ENCODE results near the gene MAFG. TPM values are rescaled to one million over a fixed set of nuclear protein-coding genes. Genes with fewer than 3 reads are reported as not detected.

MAFG gene
- total and polyA plus RNA-seq, 5 donors from 2014 or later, result 2.2 to 14.3 (median 2.7) TPM

DNA sequence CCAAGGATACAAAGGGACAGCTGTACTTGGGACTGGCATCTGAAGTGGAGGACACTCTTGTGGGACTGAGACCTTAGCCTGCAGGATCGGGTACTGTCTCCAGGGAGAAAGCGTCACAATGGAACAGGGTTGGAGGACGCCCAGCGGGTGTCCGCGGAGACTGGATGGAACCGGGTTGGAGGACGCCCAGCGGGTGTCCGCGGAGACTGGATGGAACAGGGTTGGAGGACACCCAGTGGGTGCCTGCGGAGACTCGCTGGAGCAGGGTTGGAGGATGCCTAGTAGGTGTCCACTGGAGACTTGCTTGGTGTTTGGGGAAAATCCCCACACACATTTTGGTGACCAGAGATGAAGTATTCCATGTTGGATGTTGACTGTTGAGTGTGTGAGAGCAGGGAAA is 19.7 kb upstream of the MAFG start, which contains the start of gene MYADML2:
MYADML2 (minus strand) TSS at position 45 of the 400 bp plus-strand sequence. CDS start 5,492 bp downstream, outside the sequence.
- no peaks in the 10 kb centered on the region for H3K36me3 Mint-ChIP-seq
- peaks cover 0 to 9% (median 0%) of the 10 kb centered on the region in 4 donors for H3K4me1 Mint-ChIP-seq
- Histone ChIP-seq H3K9me3 (ENCODE audit: control insufficient read depth in 2 of 2, low read length in 2 of 2) (no peaks in the 10 kb centered on the region), H3K27ac (ENCODE audit: insufficient read depth, low read length, poor library complexity, severe bottlenecking) (no peak within 1 kb of the TSS), H3K4me1 (ENCODE audit: control insufficient read depth, insufficient read depth, low read length, poor library complexity, severe bottlenecking) (no peaks in the 10 kb centered on the region), H3K27me3 (ENCODE audit: control insufficient read depth, insufficient read depth, low read length) (no peaks in the 10 kb centered on the region), H3K4me3 (ENCODE audit: low read depth, low read length) (no peak within 1 kb of the TSS), H3K36me3 (ENCODE audit: control insufficient read depth, insufficient read depth, low read length) (no peaks in the 10 kb centered on the region)
- H3K27me3 Mint-ChIP-seq, result peaks cover 11% of the 10 kb centered on the region
- no peaks in the 10 kb centered on the region for H3K9me3 Mint-ChIP-seq
- ATAC-seq (ENCODE audit: low read depth in 2 of 2), result no peak
- H3K4me3 Mint-ChIP-seq, result no peak within 1 kb of the TSS
- DNase-seq, result no peak
- no peak within 1 kb of the TSS for H3K27ac Mint-ChIP-seq

DNA sequence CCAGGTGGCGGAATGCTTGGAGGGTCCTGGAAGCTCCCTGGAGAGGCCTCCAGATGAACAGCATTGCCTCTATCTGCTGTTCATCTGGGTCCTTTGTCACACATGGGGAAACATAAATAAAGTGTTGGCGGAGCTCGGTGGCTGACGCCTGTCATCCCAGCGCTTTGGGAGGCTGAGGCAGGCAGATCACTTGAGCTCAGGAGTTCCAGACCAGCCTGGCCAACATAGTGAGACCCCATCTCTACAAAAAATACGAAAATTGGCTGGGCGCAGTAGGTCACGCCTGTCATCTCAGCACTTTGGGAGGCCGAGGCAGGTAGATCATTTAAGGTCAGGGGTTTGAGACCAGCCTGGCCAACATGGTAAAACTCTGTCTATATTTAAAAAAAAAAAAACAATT is 17.3 kb upstream of the MAFG start:
- ATAC-seq (ENCODE audit: low read depth in 2 of 2) (no peak), DNase-seq (no peak)
- H3K4me1 Mint-ChIP-seq, result no peaks in the 10 kb centered on the region
- H3K27me3 Mint-ChIP-seq, result peaks cover 7% of the 10 kb centered on the region
- H3K27ac Mint-ChIP-seq, result peak overlapping the region in 1 of 3 donors; percentile 43
- Histone ChIP-seq H3K27me3 (ENCODE audit: control insufficient read depth, insufficient read depth, low read length) (no peaks in the 10 kb centered on the region), H3K4me3 (ENCODE audit: low read depth, low read length) (no peak overlapping the region), H3K9me3 (ENCODE audit: control insufficient read depth in 2 of 2, low read length in 2 of 2) (no peaks in the 10 kb centered on the region), H3K4me1 (ENCODE audit: control insufficient read depth, insufficient read depth, low read length, poor library complexity, severe bottlenecking) (no peaks in the 10 kb centered on the region), H3K27ac (ENCODE audit: insufficient read depth, low read length, poor library complexity, severe bottlenecking) (no peak overlapping the region), H3K36me3 (ENCODE audit: control insufficient read depth, insufficient read depth, low read length) (no peaks in the 10 kb centered on the region)
- peaks cover 0 to 1% (median 0%) of the 10 kb centered on the region in 7 donors for H3K9me3 Mint-ChIP-seq
- H3K36me3 Mint-ChIP-seq, result no peaks in the 10 kb centered on the region
- H3K4me3 Mint-ChIP-seq, result no peak overlapping the region

DNA sequence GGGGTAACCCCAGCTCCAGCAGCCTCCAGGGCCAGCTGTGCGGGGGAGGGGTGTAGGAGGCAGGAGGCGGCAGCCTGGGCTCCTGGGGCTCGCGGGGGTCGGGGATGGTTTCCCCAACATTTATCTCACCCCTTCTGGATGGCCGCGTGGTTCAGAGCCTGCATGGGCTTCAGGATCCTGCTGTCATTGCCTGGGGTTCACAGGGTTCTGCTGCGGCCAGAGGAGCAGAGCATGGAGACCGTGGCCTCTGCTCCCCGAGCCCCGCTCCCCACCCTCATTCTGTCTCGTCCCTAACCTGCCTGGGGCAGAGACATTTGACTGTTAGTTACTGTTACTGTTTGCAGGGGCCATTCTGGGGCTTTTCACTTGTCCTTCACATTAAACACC is 14.6 kb upstream of the MAFG start:
- no peak overlapping the region for H3K27ac ChIP-seq (ENCODE audit: insufficient read depth, low read length, poor library complexity, severe bottlenecking)
- ATAC-seq (ENCODE audit: low read depth in 2 of 2), result no peak
- H3K27me3 ChIP-seq (ENCODE audit: control insufficient read depth, insufficient read depth, low read length), result no peaks in the 10 kb centered on the region
- Mint-ChIP-seq H3K27me3 (peaks cover 7% of the 10 kb centered on the region), H3K27ac (no peak overlapping the region), H3K4me1 (peaks cover 0 to 10% (median 0%) of the 10 kb centered on the region in 4 donors), H3K4me3 (no peak overlapping the region), H3K36me3 (no peaks in the 10 kb centered on the region), H3K9me3 (peaks cover 0 to 1% (median 0%) of the 10 kb centered on the region in 7 donors)
- H3K4me1 ChIP-seq (ENCODE audit: control insufficient read depth, insufficient read depth, low read length, poor library complexity, severe bottlenecking), result peaks cover 5% of the 10 kb centered on the region
- H3K9me3 ChIP-seq (ENCODE audit: control insufficient read depth in 2 of 2, low read length in 2 of 2), result no peaks in the 10 kb centered on the region
- DNase-seq, result no peak
- no peaks in the 10 kb centered on the region for H3K36me3 ChIP-seq (ENCODE audit: control insufficient read depth, insufficient read depth, low read length)
- H3K4me3 ChIP-seq (ENCODE audit: low read depth, low read length), result no peak overlapping the region

DNA sequence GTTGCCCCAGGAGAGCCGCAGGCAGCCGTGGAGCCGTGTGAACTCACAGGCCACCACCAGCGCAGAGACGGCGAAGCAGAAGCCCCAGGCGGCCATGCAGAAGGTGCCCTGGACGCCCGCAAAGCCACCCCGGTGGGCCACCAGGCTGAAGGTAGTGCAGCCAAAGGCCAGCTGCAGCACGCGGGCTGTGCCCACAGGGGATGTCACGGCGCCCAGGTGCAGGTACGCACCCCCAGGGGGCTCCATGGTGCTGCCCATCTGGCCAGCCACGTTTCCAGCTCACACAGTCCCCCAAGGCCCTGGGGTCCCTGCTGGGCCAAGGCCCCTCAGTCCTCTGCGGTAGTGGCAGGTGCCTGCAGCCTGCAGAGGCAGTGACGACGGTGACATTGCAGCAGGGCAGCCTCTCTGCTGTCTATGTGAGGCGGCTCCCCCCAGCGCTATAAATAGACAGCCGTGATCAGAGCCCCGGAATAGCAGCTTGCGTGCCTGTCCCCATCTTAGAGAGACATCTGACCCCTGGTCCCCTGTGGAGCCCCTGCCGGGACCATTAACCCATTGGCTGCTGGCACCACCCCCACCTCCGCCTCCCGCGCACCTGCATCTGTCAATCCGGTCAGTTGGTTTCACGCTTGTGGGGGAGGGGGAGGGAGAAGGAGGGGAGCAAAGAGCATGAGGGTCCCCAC is 14.1 kb upstream of the MAFG start:
- ATAC-seq (ENCODE audit: low read depth in 2 of 2), result no peak
- Mint-ChIP-seq H3K36me3 (no peaks in the 10 kb centered on the region), H3K27ac (no peak overlapping the region), H3K27me3 (peaks cover 7% of the 10 kb centered on the region), H3K4me3 (no peak overlapping the region), H3K4me1 (peaks cover 0 to 11% (median 0%) of the 10 kb centered on the region in 4 donors), H3K9me3 (peaks cover 0 to 1% (median 0%) of the 10 kb centered on the region in 7 donors)
- H3K27me3 ChIP-seq (ENCODE audit: control insufficient read depth, insufficient read depth, low read length), result no peaks in the 10 kb centered on the region
- no peaks in the 10 kb centered on the region for H3K36me3 ChIP-seq (ENCODE audit: control insufficient read depth, insufficient read depth, low read length)
- H3K4me1 ChIP-seq (ENCODE audit: control insufficient read depth, insufficient read depth, low read length, poor library complexity, severe bottlenecking), result peaks cover 10% of the 10 kb centered on the region
- H3K9me3 ChIP-seq (ENCODE audit: control insufficient read depth in 2 of 2, low read length in 2 of 2), result no peaks in the 10 kb centered on the region
- no peak for DNase-seq
- no peak overlapping the region for H3K27ac ChIP-seq (ENCODE audit: insufficient read depth, low read length, poor library complexity, severe bottlenecking)
- no peak overlapping the region for H3K4me3 ChIP-seq (ENCODE audit: low read depth, low read length)

DNA sequence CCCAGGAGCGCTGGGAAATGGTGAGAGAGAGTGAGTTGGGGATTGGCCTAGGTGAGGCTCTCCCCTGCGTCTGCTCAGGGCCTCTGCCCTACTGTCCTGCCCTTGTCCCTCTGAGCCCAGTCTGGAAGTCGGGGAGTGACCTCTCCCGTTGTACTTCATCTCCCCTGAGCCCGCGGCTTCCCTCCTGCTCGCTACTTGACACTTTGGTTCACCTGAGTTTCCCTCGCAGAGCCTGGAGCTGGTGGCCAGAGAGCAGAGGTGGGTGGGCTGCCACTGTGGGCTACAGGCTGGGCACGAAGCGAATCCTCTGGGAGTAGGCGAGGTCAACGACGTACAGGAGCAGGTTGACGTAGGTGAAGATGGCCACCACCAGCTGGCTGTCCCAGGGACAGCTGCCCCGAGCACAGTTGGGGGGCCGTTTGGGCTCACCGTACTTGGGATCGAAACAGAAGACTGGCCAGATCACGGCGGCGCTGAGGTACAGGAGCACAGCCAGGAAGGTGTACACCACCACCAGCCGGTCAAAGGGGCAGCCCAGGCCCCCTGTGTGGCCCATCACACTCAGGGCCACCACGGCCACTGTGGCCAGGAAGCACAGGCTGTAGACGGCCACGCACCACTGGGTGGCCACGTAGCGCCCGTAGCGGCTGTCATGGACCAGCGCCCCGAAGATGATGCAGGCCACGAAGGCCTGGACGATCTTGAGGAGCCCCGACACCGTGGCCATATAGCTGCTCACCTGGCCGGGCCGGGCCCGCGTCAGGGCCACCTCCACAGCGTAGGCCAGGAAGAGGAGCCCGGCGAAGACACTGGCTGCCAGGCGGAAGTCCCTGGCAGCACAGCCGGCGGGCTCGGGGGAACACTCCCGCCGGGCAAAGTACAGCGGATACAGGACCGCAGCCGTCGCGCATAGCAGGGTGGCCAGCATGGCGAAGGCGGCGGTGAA is 13.3 kb upstream of the MAFG start:
- no peak for DNase-seq
- Histone ChIP-seq H3K4me1 (ENCODE audit: control insufficient read depth, insufficient read depth, low read length, poor library complexity, severe bottlenecking) (peaks cover 12% of the 10 kb centered on the region), H3K27me3 (ENCODE audit: control insufficient read depth, insufficient read depth, low read length) (no peaks in the 10 kb centered on the region), H3K4me3 (ENCODE audit: low read depth, low read length) (no peak overlapping the region), H3K9me3 (ENCODE audit: control insufficient read depth in 2 of 2, low read length in 2 of 2) (no peaks in the 10 kb centered on the region), H3K36me3 (ENCODE audit: control insufficient read depth, insufficient read depth, low read length) (no peaks in the 10 kb centered on the region), H3K27ac (ENCODE audit: insufficient read depth, low read length, poor library complexity, severe bottlenecking) (no peak overlapping the region)
- peaks cover 0 to 1% (median 0%) of the 10 kb centered on the region in 7 donors for H3K9me3 Mint-ChIP-seq
- peaks cover 7% of the 10 kb centered on the region for H3K27me3 Mint-ChIP-seq
- no peaks in the 10 kb centered on the region for H3K36me3 Mint-ChIP-seq
- H3K4me1 Mint-ChIP-seq, result peaks cover 0 to 17% (median 0%) of the 10 kb centered on the region in 4 donors
- H3K4me3 Mint-ChIP-seq, result peak overlapping the region in 1 of 4 donors; percentile 36
- no peak overlapping the region for H3K27ac Mint-ChIP-seq
- ATAC-seq (ENCODE audit: low read depth in 2 of 2), result no peak

DNA sequence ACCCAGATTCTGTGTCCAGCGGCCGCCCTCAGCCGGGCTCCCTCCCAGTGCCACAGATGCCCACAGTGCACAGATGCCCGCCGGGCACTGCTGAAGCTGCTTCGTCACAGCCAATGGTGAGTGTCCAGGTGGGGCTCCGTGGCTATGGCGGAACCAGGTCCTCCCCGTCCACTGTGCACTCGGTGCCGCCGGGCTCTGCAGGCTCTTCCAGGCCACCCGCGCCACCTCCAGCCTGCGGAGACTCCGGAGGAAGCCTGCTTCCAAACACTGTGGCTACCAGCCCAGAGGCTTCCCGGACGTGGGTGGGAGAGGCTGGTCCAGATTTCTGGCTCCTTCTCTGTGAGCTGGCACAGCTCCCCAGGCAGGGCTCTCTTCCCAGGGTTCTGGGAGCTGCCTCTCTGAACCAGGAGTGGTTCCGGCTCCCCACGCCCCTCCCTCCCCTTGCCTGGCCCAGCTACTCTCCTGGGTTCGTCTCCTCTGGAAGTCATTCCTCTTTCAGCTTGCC is 12.4 kb upstream of the MAFG start:
- Histone ChIP-seq H3K9me3 (ENCODE audit: control insufficient read depth in 2 of 2, low read length in 2 of 2) (no peaks in the 10 kb centered on the region), H3K27me3 (ENCODE audit: control insufficient read depth, insufficient read depth, low read length) (no peaks in the 10 kb centered on the region), H3K4me3 (ENCODE audit: low read depth, low read length) (no peak overlapping the region), H3K36me3 (ENCODE audit: control insufficient read depth, insufficient read depth, low read length) (no peaks in the 10 kb centered on the region), H3K27ac (ENCODE audit: insufficient read depth, low read length, poor library complexity, severe bottlenecking) (no peak overlapping the region), H3K4me1 (ENCODE audit: control insufficient read depth, insufficient read depth, low read length, poor library complexity, severe bottlenecking) (peaks cover 12% of the 10 kb centered on the region)
- no peak for ATAC-seq (ENCODE audit: low read depth in 2 of 2)
- Mint-ChIP-seq H3K36me3 (no peaks in the 10 kb centered on the region), H3K4me3 (peak overlapping the region in 1 of 4 donors; percentile 36), H3K27ac (no peak overlapping the region), H3K27me3 (peaks cover 7% of the 10 kb centered on the region), H3K9me3 (peaks cover 0 to 1% (median 0%) of the 10 kb centered on the region in 7 donors), H3K4me1 (peaks cover 0 to 20% (median 0%) of the 10 kb centered on the region in 4 donors)
- no peak for DNase-seq

DNA sequence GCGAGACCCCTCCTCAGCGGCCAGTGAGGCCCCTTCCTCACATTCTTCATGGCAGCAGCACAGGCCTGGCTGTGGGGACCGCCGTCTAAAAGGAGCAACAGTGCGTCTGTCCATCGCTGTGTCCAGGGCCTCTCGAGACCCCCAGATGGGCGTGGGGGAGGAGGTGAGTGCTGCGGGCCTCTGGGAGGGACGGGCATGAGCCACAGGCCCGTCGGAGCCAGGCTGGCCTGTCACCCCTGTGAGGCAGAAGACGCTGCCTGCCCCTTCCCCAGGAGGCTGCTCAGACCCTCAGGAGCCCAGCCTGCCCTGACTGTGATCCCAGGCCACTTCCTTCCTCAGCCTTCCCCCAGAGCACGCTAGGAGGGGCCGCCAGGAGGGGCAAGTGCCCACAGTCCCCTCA is 11.7 kb upstream of the MAFG start:
- no peak for ATAC-seq (ENCODE audit: low read depth in 2 of 2)

More for the DNA sequence above, 11.7 kb upstream of the MAFG start:
- H3K4me1 Mint-ChIP-seq, result peaks cover 0 to 20% (median 0%) of the 10 kb centered on the region in 4 donors
- H3K4me3 ChIP-seq (ENCODE audit: low read depth, low read length), result no peak overlapping the region
- no peak overlapping the region for H3K27ac ChIP-seq (ENCODE audit: insufficient read depth, low read length, poor library complexity, severe bottlenecking)
- H3K27me3 ChIP-seq (ENCODE audit: control insufficient read depth, insufficient read depth, low read length), result no peaks in the 10 kb centered on the region
- peaks cover 12% of the 10 kb centered on the region for H3K4me1 ChIP-seq (ENCODE audit: control insufficient read depth, insufficient read depth, low read length, poor library complexity, severe bottlenecking)
- H3K27ac Mint-ChIP-seq, result no peak overlapping the region
- H3K36me3 Mint-ChIP-seq, result no peaks in the 10 kb centered on the region
- peaks cover 0 to 1% (median 0%) of the 10 kb centered on the region in 7 donors for H3K9me3 Mint-ChIP-seq
- H3K27me3 Mint-ChIP-seq, result peaks cover 7% of the 10 kb centered on the region
- no peaks in the 10 kb centered on the region for H3K36me3 ChIP-seq (ENCODE audit: control insufficient read depth, insufficient read depth, low read length)
- no peak for DNase-seq
- H3K4me3 Mint-ChIP-seq, result peak overlapping the region in 1 of 4 donors; percentile 21
- no peaks in the 10 kb centered on the region for H3K9me3 ChIP-seq (ENCODE audit: control insufficient read depth in 2 of 2, low read length in 2 of 2)
